ENCODE measurements around the gene OTUD5.

OTUD5 gene

DNA sequence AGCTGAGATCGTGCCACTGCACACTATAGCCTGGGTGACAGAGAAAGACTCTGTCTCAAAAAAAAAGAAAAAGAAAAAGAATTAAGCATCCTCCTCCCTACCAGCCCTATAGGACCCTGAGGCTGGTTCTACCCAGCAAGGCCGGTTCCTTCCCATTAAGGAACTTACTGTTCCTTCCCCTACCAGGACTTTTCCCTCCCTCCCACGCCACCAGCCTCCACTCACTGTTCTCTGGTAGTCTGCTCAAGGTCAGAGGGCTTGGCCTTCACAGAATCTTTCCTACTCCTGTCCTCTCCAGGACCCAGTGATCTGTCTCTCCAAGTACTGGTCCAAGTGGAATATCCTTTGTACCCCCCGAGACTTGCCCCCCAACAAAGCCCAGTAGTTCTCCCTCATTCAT lies 43.2 kb upstream of the OTUD5 start:
- H3K9me3 ChIP-seq (ENCODE audit: insufficient read depth, low read depth, low read length) = no peaks in the 10 kb centered on the region
- no CpG with 5 or more reads among the region's 4 CpGs for WGBS (ENCODE audit: extremely low coverage, insufficient coverage, insufficient read length)
- H3K18ac ChIP-seq (ENCODE audit: low read length) = no peak overlapping the region
- H2BK5ac ChIP-seq (ENCODE audit: low read depth, low read length, poor library complexity) = no peak overlapping the region
- no peak overlapping the region for H3K14ac ChIP-seq (ENCODE audit: low read length)
- no peaks in the 10 kb centered on the region for H3K27me3 ChIP-seq (ENCODE audit: insufficient read depth, low read length)
- H3K27ac ChIP-seq (ENCODE audit: low read depth, low read length) = no peak overlapping the region
- H2BK120ac ChIP-seq (ENCODE audit: insufficient read depth, low read length, poor library complexity) = no peak overlapping the region
- peaks cover 6% of the 10 kb centered on the region for H3K79me1 ChIP-seq (ENCODE audit: low read length)
- H3K4me1 ChIP-seq (ENCODE audit: control insufficient read depth in 1 of 2, insufficient read depth in 2 of 2, low read length in 2 of 2) = peaks cover 0 to 2% of the 10 kb centered on the region in 2 experiments
- H3K4me3 ChIP-seq (ENCODE audit: low read depth, low read length) = no peak overlapping the region
- no peak overlapping the region for H3K4ac ChIP-seq (ENCODE audit: low read depth, low read length)
- H3K4me2 ChIP-seq (ENCODE audit: low read length) = no peak overlapping the region
- no peak overlapping the region for H3K9ac ChIP-seq (ENCODE audit: low read length)
- no peak overlapping the region for H4K12ac ChIP-seq (ENCODE audit: low read depth, low read length)
- H2BK12ac ChIP-seq (ENCODE audit: low read length) = no peak overlapping the region
- H2AFZ ChIP-seq (ENCODE audit: insufficient read depth, low read length, poor library complexity) = no peak overlapping the region
- peaks cover 2% of the 10 kb centered on the region for H3K79me2 ChIP-seq (ENCODE audit: control insufficient read depth, insufficient read depth, low read length, poor library complexity)
- H3K23ac ChIP-seq (ENCODE audit: low read length) = no peak overlapping the region
- no peak overlapping the region for H4K91ac ChIP-seq (ENCODE audit: low read depth, low read length)
- DNase-seq = no peak
- no peak overlapping the region for H4K8ac ChIP-seq (ENCODE audit: low read depth, low read length)
- no peak overlapping the region for H2AK5ac ChIP-seq (ENCODE audit: low read length)
- peaks cover 14 to 15% of the 10 kb centered on the region in 2 experiments for H3K36me3 ChIP-seq (ENCODE audit: control insufficient read depth in 1 of 2, insufficient read depth in 2 of 2, low read length in 2 of 2)

DNA sequence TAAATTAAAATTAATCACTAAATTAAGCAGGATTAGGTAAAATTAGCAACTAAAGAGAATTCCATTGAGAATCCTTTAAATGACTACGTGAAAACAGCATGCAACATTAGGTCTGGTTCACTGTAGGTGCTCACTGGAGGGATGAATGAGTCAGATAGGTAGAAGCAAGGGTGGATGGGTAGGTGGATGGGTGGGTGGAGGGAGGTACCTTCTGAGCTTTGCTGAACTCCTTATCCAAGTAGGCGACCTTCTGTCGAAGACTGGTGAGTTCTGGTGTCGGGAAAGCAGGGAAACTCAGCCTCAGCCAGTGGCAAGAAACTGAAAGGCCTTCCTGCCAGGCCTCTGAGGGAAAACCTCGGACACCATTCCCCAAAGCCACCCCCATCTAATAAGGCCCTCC lies 41.6 kb upstream of the OTUD5 start:
- Histone ChIP-seq H2AFZ (ENCODE audit: insufficient read depth, low read length, poor library complexity) (no peak overlapping the region), H3K79me2 (ENCODE audit: control insufficient read depth, insufficient read depth, low read length, poor library complexity) (peaks cover 2% of the 10 kb centered on the region), H3K4me1 (ENCODE audit: control insufficient read depth in 1 of 2, insufficient read depth in 2 of 2, low read length in 2 of 2) (peaks cover 0 to 2% of the 10 kb centered on the region in 2 experiments), H4K12ac (ENCODE audit: low read depth, low read length) (no peak overlapping the region), H3K79me1 (ENCODE audit: low read length) (peaks cover 6% of the 10 kb centered on the region), H3K9ac (ENCODE audit: low read length) (no peak overlapping the region), H4K91ac (ENCODE audit: low read depth, low read length) (no peak overlapping the region), H3K4me2 (ENCODE audit: low read length) (no peak overlapping the region), H3K4me3 (ENCODE audit: low read depth, low read length) (no peak overlapping the region), H2BK120ac (ENCODE audit: insufficient read depth, low read length, poor library complexity) (no peak overlapping the region), H3K27me3 (ENCODE audit: insufficient read depth, low read length) (no peaks in the 10 kb centered on the region), H3K36me3 (ENCODE audit: control insufficient read depth in 1 of 2, insufficient read depth in 2 of 2, low read length in 2 of 2) (peaks cover 15 to 17% of the 10 kb centered on the region in 2 experiments), H2BK5ac (ENCODE audit: low read depth, low read length, poor library complexity) (no peak overlapping the region), H3K27ac (ENCODE audit: low read depth, low read length) (no peak overlapping the region), H2AK5ac (ENCODE audit: low read length) (no peak overlapping the region), H3K23ac (ENCODE audit: low read length) (no peak overlapping the region), H3K9me3 (ENCODE audit: insufficient read depth, low read depth, low read length) (no peaks in the 10 kb centered on the region), H3K4ac (ENCODE audit: low read depth, low read length) (no peak overlapping the region), H2BK12ac (ENCODE audit: low read length) (no peak overlapping the region), H4K8ac (ENCODE audit: low read depth, low read length) (no peak overlapping the region), H3K18ac (ENCODE audit: low read length) (no peak overlapping the region), H3K14ac (ENCODE audit: low read length) (no peak overlapping the region)
- WGBS (ENCODE audit: extremely low coverage, insufficient coverage, insufficient read length) = no CpG with 5 or more reads among the region's 5 CpGs
- no peak for DNase-seq

DNA sequence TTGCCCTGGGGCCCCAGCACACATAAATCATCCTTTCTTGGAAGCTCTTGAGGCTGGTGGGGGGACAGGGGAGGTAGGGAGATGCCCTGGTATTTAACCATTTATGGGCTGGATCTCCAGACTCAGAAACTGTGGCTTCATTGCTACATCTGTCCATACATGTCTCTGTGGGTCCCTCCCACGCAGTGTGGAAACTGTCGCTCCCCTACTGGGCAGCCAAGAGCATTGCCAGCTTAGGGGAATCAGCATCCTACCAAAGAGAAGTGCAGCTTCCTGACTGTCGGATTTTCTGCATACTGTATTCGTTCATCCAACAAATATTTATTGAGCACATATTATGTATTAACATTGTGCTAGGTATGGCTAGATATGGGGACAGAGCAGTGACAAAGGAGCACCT lies 41.0 kb upstream of the OTUD5 start:
- Histone ChIP-seq H3K4me2 (ENCODE audit: low read length) (no peak overlapping the region), H2AK5ac (ENCODE audit: low read length) (no peak overlapping the region), H3K27ac (ENCODE audit: low read depth, low read length) (no peak overlapping the region), H3K27me3 (ENCODE audit: insufficient read depth, low read length) (no peaks in the 10 kb centered on the region), H2AFZ (ENCODE audit: insufficient read depth, low read length, poor library complexity) (no peak overlapping the region), H4K12ac (ENCODE audit: low read depth, low read length) (no peak overlapping the region), H3K36me3 (ENCODE audit: control insufficient read depth in 1 of 2, insufficient read depth in 2 of 2, low read length in 2 of 2) (peaks cover 18 to 20% of the 10 kb centered on the region in 2 experiments), H3K79me1 (ENCODE audit: low read length) (peaks cover 6% of the 10 kb centered on the region), H2BK5ac (ENCODE audit: low read depth, low read length, poor library complexity) (no peak overlapping the region), H3K9me3 (ENCODE audit: insufficient read depth, low read depth, low read length) (no peaks in the 10 kb centered on the region), H3K4me1 (ENCODE audit: control insufficient read depth in 1 of 2, insufficient read depth in 2 of 2, low read length in 2 of 2) (peaks cover 0 to 2% of the 10 kb centered on the region in 2 experiments), H3K23ac (ENCODE audit: low read length) (no peak overlapping the region), H3K14ac (ENCODE audit: low read length) (no peak overlapping the region), H3K4ac (ENCODE audit: low read depth, low read length) (no peak overlapping the region), H4K8ac (ENCODE audit: low read depth, low read length) (no peak overlapping the region), H2BK12ac (ENCODE audit: low read length) (no peak overlapping the region), H2BK120ac (ENCODE audit: insufficient read depth, low read length, poor library complexity) (no peak overlapping the region), H3K79me2 (ENCODE audit: control insufficient read depth, insufficient read depth, low read length, poor library complexity) (peaks cover 2% of the 10 kb centered on the region), H3K9ac (ENCODE audit: low read length) (no peak overlapping the region), H4K91ac (ENCODE audit: low read depth, low read length) (no peak overlapping the region), H3K4me3 (ENCODE audit: low read depth, low read length) (no peak overlapping the region), H3K18ac (ENCODE audit: low read length) (no peak overlapping the region)
- DNase-seq = no peak
- no CpG with 5 or more reads among the region's 4 CpGs for WGBS (ENCODE audit: extremely low coverage, insufficient coverage, insufficient read length)

DNA sequence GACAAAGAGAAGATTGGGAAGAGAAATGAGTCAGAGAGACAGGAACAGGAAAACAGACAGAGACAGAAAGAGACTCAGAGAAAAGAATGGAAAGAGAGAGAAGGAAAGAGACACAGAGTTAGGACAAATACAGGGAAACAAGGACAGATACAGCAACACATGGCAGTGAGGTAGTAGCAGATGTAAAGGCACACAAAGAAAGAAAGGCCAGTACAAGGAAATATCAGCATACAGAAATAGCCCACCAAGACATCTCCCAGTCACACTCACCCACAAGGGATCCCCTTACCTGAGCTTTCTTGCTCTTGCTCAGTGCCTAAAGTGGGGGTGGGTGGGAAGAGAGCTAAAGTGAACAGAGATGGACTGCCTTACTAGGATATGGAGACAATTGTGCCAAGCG lies 40.5 kb upstream of the OTUD5 start:
- no peaks in the 10 kb centered on the region for H3K27me3 ChIP-seq (ENCODE audit: insufficient read depth, low read length)
- no peak overlapping the region for H3K4ac ChIP-seq (ENCODE audit: low read depth, low read length)
- DNase-seq = no peak
- H2AFZ ChIP-seq (ENCODE audit: insufficient read depth, low read length, poor library complexity) = no peak overlapping the region
- no peak overlapping the region for H3K23ac ChIP-seq (ENCODE audit: low read length)
- H2BK5ac ChIP-seq (ENCODE audit: low read depth, low read length, poor library complexity) = no peak overlapping the region
- H3K79me1 ChIP-seq (ENCODE audit: low read length) = peaks cover 6% of the 10 kb centered on the region
- H3K9ac ChIP-seq (ENCODE audit: low read length) = no peak overlapping the region
- WGBS (ENCODE audit: extremely low coverage, insufficient coverage, insufficient read length) = no CpG with 5 or more reads among the region's 1 CpG
- peaks cover 2% of the 10 kb centered on the region for H3K79me2 ChIP-seq (ENCODE audit: control insufficient read depth, insufficient read depth, low read length, poor library complexity)
- peaks cover 23% of the 10 kb centered on the region in 2 experiments for H3K36me3 ChIP-seq (ENCODE audit: control insufficient read depth in 1 of 2, insufficient read depth in 2 of 2, low read length in 2 of 2)
- no peak overlapping the region for H4K12ac ChIP-seq (ENCODE audit: low read depth, low read length)
- no peaks in the 10 kb centered on the region for H3K9me3 ChIP-seq (ENCODE audit: insufficient read depth, low read depth, low read length)
- no peak overlapping the region for H3K14ac ChIP-seq (ENCODE audit: low read length)
- no peak overlapping the region for H2AK5ac ChIP-seq (ENCODE audit: low read length)
- peaks cover 0 to 2% of the 10 kb centered on the region in 2 experiments for H3K4me1 ChIP-seq (ENCODE audit: control insufficient read depth in 1 of 2, insufficient read depth in 2 of 2, low read length in 2 of 2)
- H3K4me3 ChIP-seq (ENCODE audit: low read depth, low read length) = no peak overlapping the region
- no peak overlapping the region for H4K8ac ChIP-seq (ENCODE audit: low read depth, low read length)
- no peak overlapping the region for H3K4me2 ChIP-seq (ENCODE audit: low read length)
- H2BK120ac ChIP-seq (ENCODE audit: insufficient read depth, low read length, poor library complexity) = no peak overlapping the region
- no peak overlapping the region for H2BK12ac ChIP-seq (ENCODE audit: low read length)
- no peak overlapping the region for H3K18ac ChIP-seq (ENCODE audit: low read length)
- H3K27ac ChIP-seq (ENCODE audit: low read depth, low read length) = no peak overlapping the region
- H4K91ac ChIP-seq (ENCODE audit: low read depth, low read length) = no peak overlapping the region

Measured in trophoblast cell (in vitro differentiated cells and primary cell).